K562 (cell line): ENCODE measurements around the gene TMEM131L.

ENCODE experiments used
- GATAD2A ChIP-seq: fragments of 450-650 bp; IDR thresholded peaks from 2 replicates; pipeline ENCODE4 v1.6.1; 2017
- HNRNPH1 ChIP-seq: fragments of 200-400 bp; formaldehyde crosslinking; optimal IDR thresholded peaks from 2 replicates; pipeline ENCODE3; 2017; ENCODE audit warnings: low read depth, mild to moderate bottlenecking, low read length, moderate library complexity
- JUN ChIP-seq, 2 experiments: sonication (generic) in 1 of 2; formaldehyde crosslinking in 1 of 2; IDR thresholded peaks; 2 replicates each; pipeline versions ENCODE4 v1.6.1 to v1.8.0; 2012 to 2022; ENCODE audit warnings: borderline replicate concordance in 2 of 2, mild to moderate bottlenecking in 2 of 2, improper control_type of control experiment in 1 of 2, low read depth in 1 of 2, low read length in 1 of 2, missing genetic modification reagents in 1 of 2
- JUNB ChIP-seq: fragments of 450-650 bp; formaldehyde crosslinking; conservative IDR thresholded peaks from 2 replicates; pipeline ENCODE4 v1.4.0; 2020; ENCODE audit warnings: mild to moderate bottlenecking
- POLR2A ChIP-seq: fragments of 450-650 bp; conservative IDR thresholded peaks from 2 replicates; pipeline ENCODE4 v1.6.1; 2016
- POLR2AphosphoS5 ChIP-seq: IDR thresholded peaks from 2 replicates; pipeline ENCODE4 v1.6.1; 2011; ENCODE audit warnings: mild to moderate bottlenecking, low read depth, low read length, moderate library complexity; ENCODE audit not compliant: control insufficient read depth, insufficient read depth
- TCFL5 ChIP-seq: fragments of 250-450 bp; sonication (Bioruptor Pico); conservative IDR thresholded peaks from 2 replicates; pipeline ENCODE4 v1.6.1; 2021; ENCODE audit warnings: mild to moderate bottlenecking, moderate library complexity, matching md5 sums
- TF ChIP-seq, protein P1 (sequence below): sonication (generic); formaldehyde crosslinking; IDR thresholded peaks from 2 replicates; pipeline ENCODE4 v1.8.0; 2022; ENCODE audit warnings: mild to moderate bottlenecking, missing genetic modification reagents, borderline replicate concordance
- TF ChIP-seq, protein P2 (sequence below): fragments of 450-650 bp; IDR thresholded peaks from 2 replicates; pipeline ENCODE4 v1.6.1; 2016
- TF ChIP-seq, protein P3 (sequence below), 2 experiments: fragments of 200-800 bp in 1 of 2; sonication (Bioruptor generic) in 1 of 2; sonication (generic) in 1 of 2; formaldehyde crosslinking in 1 of 2; IDR thresholded peaks in 1 of 2; conservative IDR thresholded peaks in 1 of 2; 2 replicates each; pipeline versions ENCODE4 v1.5.0 to v1.6.1; 2016 to 2020; ENCODE audit warnings: missing compliant biosample characterization in 1 of 2, missing genetic modification characterization in 1 of 2, missing genetic modification reagents in 1 of 2

DNA sequence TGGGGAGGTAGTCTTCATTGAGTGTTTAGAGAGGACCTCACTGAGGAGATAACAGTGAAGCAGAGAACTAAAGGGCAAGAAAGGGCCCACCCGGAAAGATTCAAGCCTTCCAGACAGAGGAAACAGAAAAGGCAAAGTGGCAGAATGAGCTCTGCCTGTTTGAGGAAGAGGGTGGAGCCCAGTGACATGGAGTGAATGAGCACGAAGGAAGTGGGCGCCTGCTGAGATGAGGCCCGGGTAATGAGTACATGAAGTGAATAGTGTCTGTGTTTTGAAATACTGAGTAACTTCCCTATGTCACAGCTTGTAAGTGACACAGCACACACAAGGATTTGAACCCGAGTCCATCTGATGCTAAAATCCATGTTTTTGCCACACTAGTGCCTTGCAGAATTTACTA is 185.4 kb downstream of the TMEM131L start:
- TF ChIP-seq POLR2A (no peak), HNRNPH1 (no peak), TCFL5 (CRISPR knock-in tag) (no peak), GATAD2A (no peak), JUNB (CRISPR knock-in tag) (no peak), JUN (IDR thresholded peaks at IDR 0.05; ENCODE audit: borderline replicate concordance, low read depth, low read length) (no peak), JUN (CRISPR knock-in tag; IDR thresholded peaks at IDR 0.05; ENCODE audit: borderline replicate concordance) (no peak), POLR2AphosphoS5 (no peak)
- TF ChIP-seq, protein P1, sequence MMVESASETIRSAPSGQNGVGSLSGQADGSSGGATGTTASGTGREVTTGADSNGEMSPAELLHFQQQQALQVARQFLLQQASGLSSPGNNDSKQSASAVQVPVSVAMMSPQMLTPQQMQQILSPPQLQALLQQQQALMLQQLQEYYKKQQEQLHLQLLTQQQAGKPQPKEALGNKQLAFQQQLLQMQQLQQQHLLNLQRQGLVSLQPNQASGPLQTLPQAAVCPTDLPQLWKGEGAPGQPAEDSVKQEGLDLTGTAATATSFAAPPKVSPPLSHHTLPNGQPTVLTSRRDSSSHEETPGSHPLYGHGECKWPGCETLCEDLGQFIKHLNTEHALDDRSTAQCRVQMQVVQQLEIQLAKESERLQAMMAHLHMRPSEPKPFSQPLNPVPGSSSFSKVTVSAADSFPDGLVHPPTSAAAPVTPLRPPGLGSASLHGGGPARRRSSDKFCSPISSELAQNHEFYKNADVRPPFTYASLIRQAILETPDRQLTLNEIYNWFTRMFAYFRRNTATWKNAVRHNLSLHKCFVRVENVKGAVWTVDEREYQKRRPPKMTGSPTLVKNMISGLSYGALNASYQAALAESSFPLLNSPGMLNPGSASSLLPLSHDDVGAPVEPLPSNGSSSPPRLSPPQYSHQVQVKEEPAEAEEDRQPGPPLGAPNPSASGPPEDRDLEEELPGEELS (CRISPR knock-in tag), result no peak
- TF ChIP-seq, protein P2, sequence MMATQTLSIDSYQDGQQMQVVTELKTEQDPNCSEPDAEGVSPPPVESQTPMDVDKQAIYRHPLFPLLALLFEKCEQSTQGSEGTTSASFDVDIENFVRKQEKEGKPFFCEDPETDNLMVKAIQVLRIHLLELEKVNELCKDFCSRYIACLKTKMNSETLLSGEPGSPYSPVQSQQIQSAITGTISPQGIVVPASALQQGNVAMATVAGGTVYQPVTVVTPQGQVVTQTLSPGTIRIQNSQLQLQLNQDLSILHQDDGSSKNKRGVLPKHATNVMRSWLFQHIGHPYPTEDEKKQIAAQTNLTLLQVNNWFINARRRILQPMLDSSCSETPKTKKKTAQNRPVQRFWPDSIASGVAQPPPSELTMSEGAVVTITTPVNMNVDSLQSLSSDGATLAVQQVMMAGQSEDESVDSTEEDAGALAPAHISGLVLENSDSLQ, result no peak
- TF ChIP-seq, protein P3, sequence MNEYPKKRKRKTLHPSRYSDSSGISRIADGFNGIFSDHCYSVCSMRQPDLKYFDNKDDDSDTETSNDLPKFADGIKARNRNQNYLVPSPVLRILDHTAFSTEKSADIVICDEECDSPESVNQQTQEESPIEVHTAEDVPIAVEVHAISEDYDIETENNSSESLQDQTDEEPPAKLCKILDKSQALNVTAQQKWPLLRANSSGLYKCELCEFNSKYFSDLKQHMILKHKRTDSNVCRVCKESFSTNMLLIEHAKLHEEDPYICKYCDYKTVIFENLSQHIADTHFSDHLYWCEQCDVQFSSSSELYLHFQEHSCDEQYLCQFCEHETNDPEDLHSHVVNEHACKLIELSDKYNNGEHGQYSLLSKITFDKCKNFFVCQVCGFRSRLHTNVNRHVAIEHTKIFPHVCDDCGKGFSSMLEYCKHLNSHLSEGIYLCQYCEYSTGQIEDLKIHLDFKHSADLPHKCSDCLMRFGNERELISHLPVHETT (CRISPR knock-in tag; conservative IDR thresholded peaks at IDR 0.05 in 1 of 2, IDR thresholded peaks at IDR 0.05 in 1 of 2), result no peak
